TTC549 (cell line): Measurements from ENCODE around the gene SF3B3.
"Not testable (repeated sequence)": the region's sequence is repeated elsewhere in the genome, so short reads cannot be mapped to it uniquely, and the experiment has no call there.

Experiments
- FAIRE-seq: peaks from 2 replicates; lab custom pipeline; 2012; peaks lifted over from hg19 to GRCh38; lab: Jason Lieb, UNC

The SF3B3 gene

GRCh38 chr16:70621864-70622263 is 98.2 kb downstream of the SF3B3 start:
- not testable (repeated sequence) for FAIRE-seq
